Uterus (tissue), 2 donors: ENCODE results near the gene NCOA1.

Experiments
- POLR2A ChIP-seq, 2 donors: fragments of 450-650 bp; IDR thresholded peaks; one replicate each; pipeline ENCODE4 v1.6.1; 2016; ENCODE audit warnings: antibody characterized with exemption in 2 of 2, mild to moderate bottlenecking in 1 of 2, moderate library complexity in 1 of 2
- TF ChIP-seq, protein P1 (sequence below), 4 experiments: fragments of 200-600 bp in 2 of 4; fragments of 450-650 bp in 2 of 4; sonication (generic) in 2 of 4; IDR thresholded peaks; one replicate each; pipeline ENCODE4 v1.5.1; 2016 to 2019; ENCODE audit warnings: antibody characterized with exemption in 4 of 4, mild to moderate bottlenecking in 2 of 4, moderate library complexity in 1 of 4

DNA sequence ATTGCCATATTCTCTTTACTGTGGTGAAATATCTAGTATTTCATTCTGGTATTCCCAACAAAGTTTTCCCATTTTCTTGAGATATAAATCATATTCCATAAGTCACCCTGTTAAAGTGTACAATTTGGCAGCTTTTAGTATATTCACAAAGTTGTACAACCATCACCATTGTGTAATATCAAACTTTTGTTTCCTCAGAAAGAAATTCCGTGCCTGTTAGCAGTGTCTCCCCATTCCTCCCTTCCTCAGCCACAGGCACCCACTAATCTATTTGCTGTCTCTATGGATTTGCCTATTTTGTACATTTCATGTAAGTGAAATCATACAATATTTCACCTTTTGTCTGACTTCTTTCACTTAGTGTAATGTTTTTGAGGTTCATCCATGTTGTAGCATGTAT, 19.7 kb downstream of the NCOA1 start:
- TF ChIP-seq POLR2A (IDR thresholded peaks at IDR 0.05), result no peak
- TF ChIP-seq, protein P1, sequence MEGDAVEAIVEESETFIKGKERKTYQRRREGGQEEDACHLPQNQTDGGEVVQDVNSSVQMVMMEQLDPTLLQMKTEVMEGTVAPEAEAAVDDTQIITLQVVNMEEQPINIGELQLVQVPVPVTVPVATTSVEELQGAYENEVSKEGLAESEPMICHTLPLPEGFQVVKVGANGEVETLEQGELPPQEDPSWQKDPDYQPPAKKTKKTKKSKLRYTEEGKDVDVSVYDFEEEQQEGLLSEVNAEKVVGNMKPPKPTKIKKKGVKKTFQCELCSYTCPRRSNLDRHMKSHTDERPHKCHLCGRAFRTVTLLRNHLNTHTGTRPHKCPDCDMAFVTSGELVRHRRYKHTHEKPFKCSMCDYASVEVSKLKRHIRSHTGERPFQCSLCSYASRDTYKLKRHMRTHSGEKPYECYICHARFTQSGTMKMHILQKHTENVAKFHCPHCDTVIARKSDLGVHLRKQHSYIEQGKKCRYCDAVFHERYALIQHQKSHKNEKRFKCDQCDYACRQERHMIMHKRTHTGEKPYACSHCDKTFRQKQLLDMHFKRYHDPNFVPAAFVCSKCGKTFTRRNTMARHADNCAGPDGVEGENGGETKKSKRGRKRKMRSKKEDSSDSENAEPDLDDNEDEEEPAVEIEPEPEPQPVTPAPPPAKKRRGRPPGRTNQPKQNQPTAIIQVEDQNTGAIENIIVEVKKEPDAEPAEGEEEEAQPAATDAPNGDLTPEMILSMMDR (IDR thresholded peaks at IDR 0.05), result no peak
